NCI-H1436 (cell line): ENCODE measurements around the gene MFF.
"Not testable (repeated sequence)": the region's sequence is repeated elsewhere in the genome, so short reads cannot be mapped to it uniquely, and the experiment has no call there.

ENCODE experiments used
- DNase-seq: peaks from one replicate; lab custom pipeline; 2025; lab: John Stamatoyannopoulos, UW

The MFF gene

GRCh38 chr2:227335713-227336112, 10.7 kb downstream of the MFF start:
- DNase-seq, result no peak

GRCh38 chr2:227337442-227337841, 12.4 kb downstream of the MFF start:
- no peak for DNase-seq

- DNase-seq, result no peak
Measured at GRCh38 chr2:227339098-227339599, 14.1 kb downstream of the MFF start.

GRCh38 chr2:227340106-227340505, 15.1 kb downstream of the MFF start:
- no peak for DNase-seq

- no peak for DNase-seq
Measured at GRCh38 chr2:227341553-227341952, 16.5 kb downstream of the MFF start.

GRCh38 chr2:227344231-227344630, 19.2 kb downstream of the MFF start:
- DNase-seq, result no peak

GRCh38 chr2:227347117-227347516, 22.1 kb downstream of the MFF start:
- no peak for DNase-seq

GRCh38 chr2:227348324-227348723, 23.3 kb downstream of the MFF start:
- DNase-seq, result no peak

GRCh38 chr2:227349989-227350612, 25.1 kb downstream of the MFF start:
- DNase-seq, result no peak

GRCh38 chr2:227351639-227352038, 26.6 kb downstream of the MFF start:
- DNase-seq, result no peak

- no peak for DNase-seq
Measured at GRCh38 chr2:227360351-227360750, 35.3 kb downstream of the MFF start.

GRCh38 chr2:227363756-227364155, 38.7 kb downstream of the MFF start:
- no peak for DNase-seq

- DNase-seq, result not testable (repeated sequence)
Measured at GRCh38 chr2:227364585-227365263, 39.7 kb downstream of the MFF start.

GRCh38 chr2:227365833-227366232, 40.8 kb downstream of the MFF start:
- DNase-seq, result no peak

GRCh38 chr2:227366769-227367426, 41.8 kb downstream of the MFF start:
- DNase-seq, result no peak

GRCh38 chr2:227367427-227367795, 42.4 kb downstream of the MFF start:
- DNase-seq, result no peak

GRCh38 chr2:227368574-227368973, 43.5 kb downstream of the MFF start:
- DNase-seq, result no peak

- DNase-seq, result no peak
Measured at GRCh38 chr2:227370092-227370491, 45.0 kb downstream of the MFF start.

- DNase-seq, result no peak
Measured at GRCh38 chr2:227370791-227371312, 45.8 kb downstream of the MFF start.

- DNase-seq, result no peak
Measured at GRCh38 chr2:227373389-227373788, 48.3 kb downstream of the MFF start.

- DNase-seq, result no peak
Measured at GRCh38 chr2:227374158-227374557, 49.1 kb downstream of the MFF start.

GRCh38 chr2:227376656-227377396, 51.8 kb downstream of the MFF start:
- no peak for DNase-seq
